HG02981 (cell line): ENCODE data around the gene MAP4K5.
"Not testable (repeated sequence)": the region's sequence is repeated elsewhere in the genome, so short reads cannot be mapped to it uniquely, and the experiment has no call there.

Experiments
- ATAC-seq: cut with Tn5 transposase; IDR thresholded peaks from one replicate; pipeline ENCODE4 v1.9.1; 2021; ENCODE audit warnings: mild to moderate bottlenecking, moderate library complexity; ENCODE audit not compliant: unreplicated experiment

MAP4K5 gene

GRCh38 chr14:50532502-50533240, at the start of gene MAP4K5:
Gene MAP4K5, minus strand, starts transcription at chr14:50532569. Its CDS starts 520 bp downstream, at chr14:50532049.
- peak; percentile 95 for ATAC-seq

GRCh38 chr14:50578433-50578832, 46.1 kb upstream of the MAP4K5 start:
- ATAC-seq, result no peak

DNA sequence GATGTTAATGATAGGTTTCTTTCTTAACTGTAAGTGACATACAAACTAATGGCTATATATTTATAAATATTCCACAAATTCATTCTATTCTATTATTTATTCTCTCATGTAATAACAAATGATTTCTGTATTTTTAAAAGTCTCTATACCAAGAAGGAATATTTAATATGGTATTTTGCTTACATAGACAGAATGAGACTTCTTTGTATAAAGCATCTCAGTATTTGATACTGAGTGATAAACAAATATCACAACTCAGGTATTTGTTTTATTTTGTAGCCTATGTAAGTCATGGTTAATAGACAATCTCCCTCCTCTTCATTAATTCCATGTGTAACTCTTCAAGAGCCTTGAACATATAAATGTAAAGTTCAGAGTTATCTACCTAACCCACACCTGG, 45.6 kb upstream of the MAP4K5 start:
- no peak for ATAC-seq

DNA sequence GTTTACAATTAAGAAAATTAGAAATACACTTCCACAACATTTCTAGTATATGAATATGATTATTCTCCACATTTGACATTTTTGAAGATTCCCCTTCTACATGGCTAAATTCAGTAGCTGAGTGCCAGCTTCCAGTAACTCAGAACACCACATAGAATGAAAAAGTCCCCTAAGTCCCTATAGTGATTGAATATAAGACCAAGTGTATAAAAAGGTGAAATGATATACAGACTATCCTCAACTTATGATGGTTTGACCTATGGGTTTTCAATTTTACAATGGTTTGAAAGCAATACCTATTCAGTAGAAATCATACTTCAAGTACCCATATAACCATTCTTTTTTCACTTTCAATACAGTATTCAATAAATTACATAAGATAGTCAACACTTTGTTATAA, 43.4 kb upstream of the MAP4K5 start:
- no peak for ATAC-seq

DNA sequence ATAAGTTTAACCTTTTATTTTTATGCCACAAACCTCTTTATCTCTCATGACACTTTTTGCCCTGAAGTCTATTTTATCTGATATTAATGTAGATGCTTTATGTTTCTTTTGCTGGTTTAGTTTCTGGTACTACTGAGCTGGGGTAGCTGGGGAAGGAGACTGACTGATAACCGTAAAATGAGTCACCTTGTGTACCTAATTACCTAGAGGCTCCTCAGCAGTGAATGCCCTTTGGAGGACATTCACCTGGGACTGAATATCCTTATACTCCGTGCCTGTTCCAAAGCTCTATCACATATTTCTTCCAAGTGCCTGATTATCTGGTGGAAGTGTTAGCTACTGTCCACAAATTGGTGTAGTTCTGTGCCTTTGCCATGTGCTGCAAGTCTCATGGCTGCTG, 41.5 kb upstream of the MAP4K5 start:
- ATAC-seq, result no peak

GRCh38 chr14:50569714-50570274, 37.4 kb upstream of the MAP4K5 start:
- no peak for ATAC-seq

- ATAC-seq, result no peak
These were observed 30.5 kb upstream of the MAP4K5 start for GRCh38 chr14:50562841-50563240.

GRCh38 chr14:50560931-50561285, 28.5 kb upstream of the MAP4K5 start:
- ATAC-seq, result no peak

DNA sequence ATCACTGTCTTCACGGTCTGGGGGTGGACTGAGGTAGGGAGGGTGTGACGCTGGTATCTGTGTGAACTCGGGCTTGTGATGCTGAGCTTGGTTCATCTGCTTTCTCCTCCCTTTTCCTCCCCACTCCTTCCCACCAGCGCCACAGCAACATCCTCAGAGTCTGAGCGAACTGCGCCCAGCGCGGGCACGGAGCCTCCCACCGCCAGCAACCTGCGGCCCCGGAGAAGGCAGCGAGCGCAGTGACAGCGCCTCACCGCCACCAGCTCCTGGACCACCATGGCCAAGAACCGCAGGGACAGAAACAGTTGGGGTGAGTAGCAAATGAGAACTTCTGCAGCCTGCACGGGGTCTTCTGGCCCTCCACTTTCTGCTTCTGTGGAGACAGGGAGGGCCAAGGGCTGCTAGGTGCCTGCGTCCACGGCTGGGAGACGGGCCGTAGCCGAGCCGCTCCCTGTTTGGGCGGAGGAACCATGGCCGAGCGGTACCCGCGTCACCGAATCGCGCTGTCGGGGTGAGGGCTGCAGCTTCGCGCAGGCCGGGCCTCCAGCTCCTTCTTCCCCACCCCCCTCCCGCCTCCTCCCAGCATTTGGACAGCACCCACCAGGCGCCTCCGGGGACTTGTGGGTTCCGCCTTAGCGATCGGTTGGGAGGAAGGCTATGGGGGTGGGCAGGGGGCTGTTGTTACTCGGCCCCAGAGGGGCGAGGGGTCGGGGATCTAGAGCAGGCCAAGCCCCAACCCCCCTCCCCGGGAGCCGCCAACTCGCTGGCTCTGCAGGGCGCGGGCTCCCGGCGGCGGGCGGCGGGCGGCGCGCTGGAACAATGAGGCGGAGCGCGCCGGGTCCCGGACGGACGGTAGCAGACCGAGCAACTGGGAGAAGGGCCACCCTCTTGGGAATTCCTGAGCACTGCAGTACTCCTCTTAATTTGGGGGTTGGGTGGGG, 27.9 kb upstream of the MAP4K5 start, which contains the start of gene ATL1:
Gene ATL1, plus strand, starts transcription at position 156 of the 941 bp plus-strand sequence. Its CDS starts 121 bp downstream, at position 277.
- ATAC-seq, result peak; percentile 45

DNA sequence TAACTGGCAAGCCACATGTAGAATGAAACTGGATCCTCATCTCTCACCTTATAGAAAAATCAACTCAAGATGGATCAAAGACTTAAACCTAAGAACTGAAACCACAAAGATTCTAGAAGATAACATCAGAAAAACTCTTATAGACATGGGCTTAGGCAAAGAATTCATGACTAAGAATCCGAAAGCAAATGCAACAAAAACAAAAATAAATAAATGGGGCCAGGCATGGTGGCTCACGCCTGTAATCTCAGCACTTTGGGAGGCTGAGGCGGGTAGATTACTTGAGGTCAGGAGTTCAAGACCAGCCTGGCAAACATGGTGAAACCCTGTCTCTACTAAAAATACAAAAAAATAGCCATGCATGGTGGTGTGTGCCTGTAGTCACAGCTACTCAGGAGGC, 20.4 kb upstream of the MAP4K5 start:
- not testable (repeated sequence) for ATAC-seq

DNA sequence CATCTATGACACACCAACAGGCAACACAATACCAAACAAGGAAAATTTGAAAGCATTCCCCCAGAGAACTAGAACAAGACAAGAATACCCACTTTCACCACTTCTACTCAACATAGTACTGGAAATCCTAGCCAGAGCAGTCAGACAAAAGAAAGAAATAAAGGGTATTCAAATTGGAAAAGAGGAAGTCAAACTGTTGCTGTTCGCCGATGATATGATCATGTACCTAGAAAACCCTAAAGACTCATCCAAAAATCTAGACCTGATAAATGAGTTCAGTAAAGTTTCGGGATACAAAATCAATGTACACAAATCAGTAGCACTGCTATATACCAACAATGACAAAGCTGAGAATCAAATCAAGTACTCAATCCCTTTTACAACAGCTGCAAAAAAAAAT, 19.5 kb upstream of the MAP4K5 start:
- ATAC-seq, result no peak

- no peak for ATAC-seq
These were observed 17.9 kb upstream of the MAP4K5 start for GRCh38 chr14:50550294-50550693.

- no peak for ATAC-seq
These were observed 13.2 kb upstream of the MAP4K5 start for GRCh38 chr14:50545618-50546017.

GRCh38 chr14:50544911-50545310, 12.5 kb upstream of the MAP4K5 start:
- ATAC-seq, result no peak

GRCh38 chr14:50542941-50543418, 10.6 kb upstream of the MAP4K5 start:
- no peak for ATAC-seq

- ATAC-seq, result no peak
These were observed 8.8 kb upstream of the MAP4K5 start for GRCh38 chr14:50541159-50541567.

GRCh38 chr14:50539051-50539450, 6.7 kb upstream of the MAP4K5 start:
- no peak for ATAC-seq

DNA sequence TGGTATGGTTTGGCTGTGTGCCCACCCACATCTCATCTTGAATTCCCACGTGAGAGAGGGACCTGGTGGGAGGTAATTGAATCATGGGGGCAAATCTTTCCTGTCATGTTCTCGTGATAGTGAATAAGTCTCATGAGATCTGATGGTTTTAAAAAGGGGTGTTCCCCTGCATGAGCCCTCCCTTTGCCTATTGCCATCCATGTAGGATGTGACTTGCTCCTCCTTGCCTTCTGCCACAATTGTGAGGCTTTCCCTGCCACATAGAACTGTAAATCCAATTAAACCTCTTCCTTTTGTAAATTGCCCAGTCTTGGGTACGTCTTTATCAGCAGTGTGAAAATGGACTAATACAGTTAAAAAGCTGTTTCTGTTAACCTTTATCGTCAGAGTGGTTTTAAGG, 5.7 kb upstream of the MAP4K5 start:
- not testable (repeated sequence) for ATAC-seq

GRCh38 chr14:50534997-50535396, 2.6 kb upstream of the MAP4K5 start:
- ATAC-seq, result no peak

DNA sequence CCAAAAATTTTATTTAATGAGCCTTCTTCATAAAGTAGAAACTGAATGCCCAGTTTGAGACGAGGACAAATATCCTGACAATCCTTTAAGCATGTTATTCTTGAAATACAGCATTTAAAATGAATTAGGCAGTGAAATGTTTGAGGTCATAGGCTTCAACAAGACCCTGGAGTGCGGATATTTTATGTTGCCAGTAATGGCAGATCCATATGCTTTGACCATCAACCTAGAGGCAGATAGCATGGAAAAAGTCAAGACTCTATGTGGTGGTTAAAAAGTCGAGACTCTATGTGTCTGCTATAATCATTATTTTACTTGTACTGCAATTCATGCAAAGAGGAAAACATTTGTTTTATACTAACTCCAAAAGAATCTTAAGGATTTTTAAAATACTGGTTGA, 2.0 kb upstream of the MAP4K5 start:
- ATAC-seq, result no peak

DNA sequence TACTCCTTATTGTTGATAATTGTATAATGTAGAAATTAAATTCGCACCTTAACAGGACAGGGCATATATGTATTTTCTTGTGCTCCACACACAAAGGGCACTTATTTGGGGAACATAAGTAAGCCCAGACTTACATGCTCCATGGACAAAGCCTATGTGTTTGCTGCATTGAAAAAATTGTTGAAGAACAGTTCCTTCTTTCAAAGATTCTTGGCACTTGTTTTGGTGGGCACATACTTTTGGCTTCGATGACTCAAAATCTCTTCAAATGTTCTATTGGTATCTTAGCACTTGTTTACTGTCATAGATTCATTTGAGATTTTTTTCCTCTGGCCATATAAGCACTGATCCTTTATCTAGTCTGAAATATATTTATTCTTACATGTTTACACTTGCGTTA, 1.4 kb upstream of the MAP4K5 start:
- no peak for ATAC-seq
